ENCODE data around the gene DAB2IP. TPM values are rescaled to one million over a fixed set of nuclear protein-coding genes. Genes with fewer than 3 reads are reported as not detected.
A peak's percentile ranks its signal among the peaks of the same experiment; 100 is the strongest.

Gene DAB2IP
- total RNA-seq, 2 donors from 2014 or later, result 38.0 to 47.0 TPM

- Histone ChIP-seq H3K36me3 (no peaks in the 10 kb centered on the region), H3K27ac (no peak overlapping the region), H3K27me3 (no peaks in the 10 kb centered on the region), H3K4me1 (peaks cover 0 to 13% of the 10 kb centered on the region in 2 donors), H3K4me3 (no peak overlapping the region), H3K9me3 (no peaks in the 10 kb centered on the region)
- TF ChIP-seq CTCF (IDR thresholded peaks at IDR 0.05), result no peak
- peak; percentile 26 for DNase-seq (ENCODE audit: low spot score)
Measured at GRCh38 chr9:121824651-121825030, 173.2 kb downstream of the DAB2IP start.

- Histone ChIP-seq H3K27me3 (no peaks in the 10 kb centered on the region), H3K4me3 (no peak overlapping the region), H3K4me1 (peaks cover 0 to 13% of the 10 kb centered on the region in 2 donors), H3K9me3 (no peaks in the 10 kb centered on the region), H3K27ac (no peak overlapping the region), H3K36me3 (no peaks in the 10 kb centered on the region)
- peak; percentile 54 for DNase-seq (ENCODE audit: low spot score)
- no peak for TF ChIP-seq CTCF (IDR thresholded peaks at IDR 0.05)
Measured at GRCh38 chr9:121825031-121825691, 173.7 kb downstream of the DAB2IP start.

- DNase-seq (ENCODE audit: low spot score), result peak; percentile 28
- TF ChIP-seq CTCF (IDR thresholded peaks at IDR 0.05), result no peak
- peaks cover 0 to 11% of the 10 kb centered on the region in 2 donors for H3K4me1 ChIP-seq
- no peaks in the 10 kb centered on the region for H3K27me3 ChIP-seq
- H3K9me3 ChIP-seq, result no peaks in the 10 kb centered on the region
- H3K4me3 ChIP-seq, result no peak overlapping the region
- H3K27ac ChIP-seq, result no peak overlapping the region
- no peaks in the 10 kb centered on the region for H3K36me3 ChIP-seq
Measured at GRCh38 chr9:121826711-121827110, 175.3 kb downstream of the DAB2IP start.

GRCh38 chr9:121827251-121827967, 176.0 kb downstream of the DAB2IP start:
- Histone ChIP-seq H3K9me3 (no peaks in the 10 kb centered on the region), H3K36me3 (no peaks in the 10 kb centered on the region), H3K27me3 (no peaks in the 10 kb centered on the region), H3K4me3 (no peak overlapping the region), H3K4me1 (peaks cover 0 to 4% of the 10 kb centered on the region in 2 donors), H3K27ac (no peak overlapping the region)
- no peak for TF ChIP-seq CTCF (IDR thresholded peaks at IDR 0.05)
- DNase-seq (ENCODE audit: low spot score), result peak; percentile 52

GRCh38 chr9:121830441-121831140, 179.2 kb downstream of the DAB2IP start:
- no peak for TF ChIP-seq CTCF (IDR thresholded peaks at IDR 0.05)
- no peak for DNase-seq (ENCODE audit: low spot score)
- H3K27ac ChIP-seq, result no peak overlapping the region
- H3K4me1 ChIP-seq, result no peaks in the 10 kb centered on the region
- H3K27me3 ChIP-seq, result no peaks in the 10 kb centered on the region
- no peaks in the 10 kb centered on the region for H3K9me3 ChIP-seq
- H3K36me3 ChIP-seq, result no peaks in the 10 kb centered on the region
- no peak overlapping the region for H3K4me3 ChIP-seq

All from right atrium auricular region (tissue), 2 donors.